ENCODE results near the gene DPH3.

The DPH3 gene

GRCh38 chr3:16234281-16234680 is 30.5 kb downstream of the DPH3 start:
- no peak for DNase-seq (ENCODE audit: low read depth in 2 of 2)

DNA sequence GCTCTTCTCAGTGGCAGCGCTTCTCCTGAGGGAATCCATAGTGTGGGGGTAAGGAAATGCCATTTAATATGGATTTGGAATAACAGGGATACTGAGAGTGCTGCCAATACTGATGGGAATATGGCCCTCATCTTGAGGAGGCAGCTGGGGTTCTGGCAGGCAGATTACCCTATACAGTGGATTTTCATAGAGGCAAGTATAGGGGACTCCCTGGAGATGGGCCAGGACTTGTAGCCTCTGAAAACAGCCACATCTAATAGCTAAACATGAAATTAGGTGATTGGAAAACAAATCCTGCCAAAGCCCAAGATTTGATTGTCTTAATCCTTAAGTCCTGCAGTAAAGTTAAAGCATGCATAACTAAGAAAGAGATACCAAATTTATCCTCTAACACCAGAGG is 30.9 kb downstream of the DPH3 start:
- DNase-seq (ENCODE audit: low read depth in 2 of 2): no peak

DNA sequence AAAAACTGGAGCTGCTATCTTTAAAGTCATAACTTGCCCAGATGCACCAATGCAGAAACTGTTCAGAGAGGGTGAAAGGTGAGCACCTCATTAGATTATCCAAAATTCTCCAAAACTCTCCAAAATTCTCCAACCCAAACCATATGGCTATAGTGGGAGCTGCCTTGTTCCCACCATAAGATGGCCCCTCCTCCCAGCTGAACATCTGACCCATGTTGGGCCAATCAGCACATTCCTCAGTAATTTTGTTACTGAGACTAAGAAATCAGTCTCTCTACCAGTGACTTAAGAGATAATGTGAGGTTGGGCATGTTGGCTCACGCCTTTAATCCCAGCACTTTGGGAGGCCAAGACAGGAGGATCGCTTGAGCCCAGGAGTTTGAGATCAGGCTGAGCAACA is 32.8 kb downstream of the DPH3 start:
- DNase-seq (ENCODE audit: low read depth in 2 of 2): no peak

DNA sequence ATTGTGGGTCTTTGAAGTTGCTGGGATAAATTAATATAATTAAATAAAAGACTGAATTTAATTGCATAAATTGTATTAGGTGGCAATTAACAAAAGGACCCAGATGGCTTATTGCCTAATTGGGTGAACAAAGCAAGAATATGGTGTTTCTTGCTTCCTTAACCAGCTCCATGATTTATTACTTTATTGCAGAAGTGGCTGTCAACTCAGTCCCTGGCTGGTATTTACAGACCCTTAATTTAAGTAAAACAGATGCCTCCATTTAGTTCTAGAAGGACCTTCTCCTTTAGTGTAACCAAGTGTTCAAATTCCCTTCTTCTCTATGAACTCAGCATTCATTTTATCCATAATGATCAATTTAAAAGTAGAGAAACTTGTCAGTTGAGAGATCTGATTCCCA is 35.1 kb downstream of the DPH3 start:
- no peak for DNase-seq (ENCODE audit: low read depth in 2 of 2)

GRCh38 chr3:16227566-16227965 is 37.2 kb downstream of the DPH3 start:
- no peak for DNase-seq (ENCODE audit: low read depth in 2 of 2)

- DNase-seq (ENCODE audit: low read depth in 2 of 2): no peak
These were observed 40.4 kb downstream of the DPH3 start for GRCh38 chr3:16224325-16224724.

DNA sequence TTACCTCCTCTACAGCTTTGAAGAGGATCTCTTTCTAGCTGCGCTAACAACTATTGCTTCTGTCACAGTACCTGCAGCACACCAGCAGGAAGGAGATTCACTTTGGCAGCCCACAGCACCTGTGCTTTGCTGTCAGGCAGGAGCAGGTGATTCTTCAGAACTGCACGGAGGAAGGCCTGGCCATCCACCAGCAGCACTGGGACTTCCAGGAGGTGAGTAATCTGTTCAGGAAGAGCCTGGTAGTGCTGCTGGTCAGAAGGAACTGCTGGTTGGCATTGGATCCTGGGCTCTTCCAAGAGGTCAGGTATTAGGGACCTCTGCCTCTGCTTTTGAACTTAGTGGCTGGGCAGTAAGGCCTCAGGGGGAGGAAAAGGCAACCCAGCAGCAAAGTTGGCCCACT is 42.2 kb downstream of the DPH3 start:
- no peak for DNase-seq (ENCODE audit: low read depth in 2 of 2)

DNA sequence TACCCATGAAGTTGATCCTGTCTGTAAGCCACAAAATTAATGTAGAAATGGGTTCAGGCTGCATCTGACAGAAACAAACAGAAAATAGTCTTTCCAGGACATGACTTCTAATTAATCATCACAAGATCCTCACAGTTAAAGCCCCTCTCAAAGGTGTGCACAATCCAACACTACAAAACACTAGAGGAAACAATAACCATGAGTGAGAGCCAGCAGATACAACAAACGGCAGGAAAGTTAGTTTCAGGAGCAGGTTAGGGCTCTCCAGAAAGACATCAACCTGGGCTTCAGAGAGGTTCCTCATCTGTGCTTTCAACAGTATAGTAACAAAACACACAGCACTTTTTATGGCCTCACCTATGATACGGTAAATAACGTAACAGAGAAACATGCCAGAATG is 42.8 kb downstream of the DPH3 start:
- DNase-seq (ENCODE audit: low read depth in 2 of 2): no peak

DNA sequence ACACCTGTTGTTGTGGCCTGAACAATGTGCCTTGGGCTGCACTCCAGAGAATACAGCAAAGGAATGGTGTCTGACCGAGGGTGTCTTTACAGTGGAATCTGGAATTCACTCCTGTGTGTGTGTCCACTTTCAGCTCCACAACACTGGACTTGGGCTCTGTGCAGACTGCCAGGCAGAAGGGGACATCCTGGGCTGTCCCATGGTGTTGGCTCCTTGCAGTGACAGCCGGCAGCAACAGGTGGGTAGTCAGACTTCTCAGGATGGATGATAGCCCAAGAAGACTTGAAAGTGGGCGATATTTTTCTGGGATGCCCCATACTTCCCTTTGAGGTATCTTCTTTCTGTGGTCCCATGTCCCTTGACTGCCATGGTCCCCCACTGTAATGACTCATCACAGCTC is 45.0 kb downstream of the DPH3 start:
- no peak for DNase-seq (ENCODE audit: low read depth in 2 of 2)

DNA sequence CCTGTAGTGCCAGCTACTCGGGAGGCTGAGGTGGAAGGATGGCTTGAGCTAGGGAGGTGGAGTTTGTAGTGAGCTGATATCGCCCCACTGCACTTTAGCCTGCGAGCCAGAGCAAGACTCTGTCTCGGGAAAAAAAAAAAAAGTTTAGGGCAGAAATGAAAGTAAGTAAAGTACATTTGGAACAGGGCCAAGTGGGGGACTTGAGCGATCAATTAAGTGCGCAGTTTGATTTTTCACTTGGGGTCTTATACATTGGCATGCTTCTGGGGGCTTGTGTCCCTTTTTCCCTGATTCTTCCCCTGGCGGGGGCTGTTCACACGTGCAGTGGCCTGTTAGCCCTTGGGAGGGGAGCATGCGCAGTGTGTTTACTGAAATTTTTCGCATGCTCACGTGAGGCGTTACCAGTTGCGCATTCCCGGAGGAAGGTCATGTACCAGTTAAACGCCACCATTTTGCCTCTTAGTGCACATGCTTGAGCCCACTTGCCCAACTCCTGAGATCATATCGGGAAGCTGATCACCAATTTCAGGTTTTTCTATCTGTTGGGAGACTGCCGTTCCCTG is 48.3 kb downstream of the DPH3 start:
- no peak for DNase-seq (ENCODE audit: low read depth in 2 of 2)

GRCh38 chr3:16214366-16214765 is 50.4 kb downstream of the DPH3 start:
- DNase-seq (ENCODE audit: low read depth in 2 of 2): no peak

DNA sequence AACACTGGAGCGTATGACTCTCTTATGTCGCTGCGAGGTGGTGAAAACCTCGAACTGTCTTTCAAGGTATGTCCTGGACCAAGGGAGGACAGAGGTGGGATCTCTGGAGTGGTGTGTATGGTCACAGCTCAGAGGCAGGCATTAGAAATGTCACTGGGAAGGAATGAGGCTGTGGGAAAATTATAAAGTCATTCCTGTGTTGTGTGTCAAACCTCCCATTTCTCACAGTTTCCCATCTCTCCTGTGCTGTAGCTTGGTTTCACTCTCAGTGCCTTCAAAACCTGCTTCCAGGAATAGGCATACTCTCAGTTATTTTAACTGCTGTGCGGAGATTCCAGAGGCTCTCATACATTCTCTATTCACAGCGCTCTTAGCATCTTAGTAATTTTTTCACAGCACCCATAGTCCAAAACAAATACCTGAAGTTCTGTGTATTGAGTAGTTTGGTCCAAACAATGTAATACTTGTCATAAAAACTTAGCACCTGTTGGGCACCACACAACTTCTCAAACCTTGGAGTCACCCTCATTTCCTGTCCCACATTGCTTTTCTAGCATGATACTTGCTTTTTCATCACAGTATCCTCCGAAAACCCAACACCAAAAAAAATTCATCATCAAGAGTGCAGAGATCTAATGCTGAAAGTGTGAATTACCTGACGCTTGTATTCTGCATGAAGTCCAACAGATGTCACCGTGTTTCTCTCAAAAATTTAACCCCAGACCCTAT is 53.4 kb downstream of the DPH3 start:
- no peak for DNase-seq (ENCODE audit: low read depth in 2 of 2)
